ENCODE results near the gene LSM3. TPM values are rescaled to one million over a fixed set of nuclear protein-coding genes. Genes with fewer than 3 reads are reported as not detected.

LSM3 gene
- total RNA-seq, 1 donor from 2014 or later: 6.0 TPM

DNA sequence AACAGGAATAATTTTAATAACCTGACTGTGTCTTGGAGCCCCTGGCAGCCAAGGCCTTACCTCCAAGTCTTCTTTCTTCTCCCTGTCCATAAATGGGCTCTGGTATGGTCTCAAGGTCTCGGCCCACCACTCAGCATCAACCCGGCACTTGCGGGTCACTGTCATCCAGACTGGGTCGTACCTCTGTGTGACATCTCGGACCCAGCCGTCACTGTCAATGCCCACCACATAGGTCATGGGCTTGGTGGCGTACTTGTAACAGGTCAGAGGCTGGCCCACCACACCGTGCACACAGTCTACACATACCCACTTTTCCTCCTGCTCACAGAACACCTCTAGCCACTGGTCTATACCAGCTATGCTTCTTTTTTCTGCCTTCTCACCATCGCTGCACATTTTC is 20.7 kb upstream of the LSM3 start:
- DNase-seq (ENCODE audit: low read depth in 2 of 2): no peak

DNA sequence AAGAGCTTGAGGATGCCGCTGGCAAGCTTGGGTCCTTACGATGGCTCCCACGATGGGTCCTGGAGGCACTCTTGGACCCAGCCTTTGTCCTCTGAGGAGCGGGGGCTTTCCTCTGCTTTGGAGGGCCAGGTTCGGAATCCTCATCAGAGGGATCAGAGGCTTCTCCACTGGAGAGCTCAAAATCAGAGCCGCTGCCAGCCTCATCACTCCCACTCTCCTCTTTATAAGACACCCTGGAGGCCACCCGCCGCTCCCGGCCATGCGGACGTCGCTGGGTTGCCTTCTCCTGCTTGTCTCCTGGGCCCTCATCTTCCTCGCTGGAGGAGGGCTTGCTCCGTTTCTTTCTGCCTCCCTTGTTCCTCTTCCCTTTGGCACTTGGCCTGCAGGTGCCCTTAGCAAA is 20.2 kb upstream of the LSM3 start:
- no peak for DNase-seq (ENCODE audit: low read depth in 2 of 2)

DNA sequence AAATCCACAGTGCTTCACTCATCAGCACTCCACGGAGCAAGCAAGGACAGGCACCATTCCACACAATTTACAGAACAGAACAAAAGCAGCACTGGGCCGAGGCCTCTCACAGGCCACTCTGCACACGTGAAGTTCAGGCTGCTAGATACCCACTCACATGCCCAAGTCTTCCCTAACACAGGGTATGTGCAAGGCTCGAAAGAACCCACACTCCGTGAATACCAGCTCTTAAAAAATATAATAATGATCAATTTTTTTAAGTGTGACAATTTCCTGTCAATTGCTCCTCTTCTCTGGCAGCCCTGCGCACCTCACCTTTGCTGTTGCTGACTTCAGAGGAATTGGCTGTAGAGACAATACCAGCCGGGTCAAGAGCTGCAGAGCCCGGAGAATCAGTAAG is 19.2 kb upstream of the LSM3 start:
- DNase-seq (ENCODE audit: low read depth in 2 of 2): no peak

DNA sequence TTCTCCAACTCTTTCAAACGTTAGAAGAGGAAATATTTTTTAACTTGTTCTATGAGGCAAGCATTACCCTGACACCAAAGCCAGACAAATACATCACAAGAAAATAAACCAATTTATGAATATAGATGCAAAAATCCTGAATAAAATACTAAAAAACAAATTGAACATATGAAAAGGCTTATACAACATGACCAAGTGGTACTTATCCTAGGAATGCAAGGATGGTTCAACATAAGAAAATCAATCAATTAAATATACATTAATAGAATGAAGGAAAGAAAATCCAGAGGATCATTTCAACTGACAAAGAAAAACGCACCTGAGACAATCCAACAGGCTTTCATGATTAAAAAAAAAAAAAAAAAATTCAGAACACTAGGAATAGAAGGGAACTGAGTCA is 17.3 kb upstream of the LSM3 start:
- DNase-seq (ENCODE audit: low read depth in 2 of 2): no peak

DNA sequence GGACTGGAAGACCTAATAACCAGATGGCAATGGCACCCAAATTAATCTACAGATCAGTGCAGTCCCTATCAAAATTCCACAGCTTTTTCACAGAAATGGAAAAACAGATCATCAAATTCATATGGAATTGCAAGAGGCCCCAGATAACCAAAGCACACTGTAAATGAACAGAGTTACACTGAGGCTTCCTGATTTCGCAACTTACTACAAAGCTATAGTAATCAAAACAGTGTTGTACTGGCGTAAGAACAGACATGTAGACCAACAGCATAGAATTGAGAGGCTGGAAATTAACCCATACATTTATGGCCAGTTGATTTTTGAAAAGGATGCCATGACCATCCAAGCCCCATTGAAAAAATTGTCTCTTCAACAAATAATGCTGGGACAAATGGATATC is 16.4 kb upstream of the LSM3 start:
- peak in 1 of 2 donors; percentile 14 for DNase-seq (ENCODE audit: low read depth in 2 of 2)

DNA sequence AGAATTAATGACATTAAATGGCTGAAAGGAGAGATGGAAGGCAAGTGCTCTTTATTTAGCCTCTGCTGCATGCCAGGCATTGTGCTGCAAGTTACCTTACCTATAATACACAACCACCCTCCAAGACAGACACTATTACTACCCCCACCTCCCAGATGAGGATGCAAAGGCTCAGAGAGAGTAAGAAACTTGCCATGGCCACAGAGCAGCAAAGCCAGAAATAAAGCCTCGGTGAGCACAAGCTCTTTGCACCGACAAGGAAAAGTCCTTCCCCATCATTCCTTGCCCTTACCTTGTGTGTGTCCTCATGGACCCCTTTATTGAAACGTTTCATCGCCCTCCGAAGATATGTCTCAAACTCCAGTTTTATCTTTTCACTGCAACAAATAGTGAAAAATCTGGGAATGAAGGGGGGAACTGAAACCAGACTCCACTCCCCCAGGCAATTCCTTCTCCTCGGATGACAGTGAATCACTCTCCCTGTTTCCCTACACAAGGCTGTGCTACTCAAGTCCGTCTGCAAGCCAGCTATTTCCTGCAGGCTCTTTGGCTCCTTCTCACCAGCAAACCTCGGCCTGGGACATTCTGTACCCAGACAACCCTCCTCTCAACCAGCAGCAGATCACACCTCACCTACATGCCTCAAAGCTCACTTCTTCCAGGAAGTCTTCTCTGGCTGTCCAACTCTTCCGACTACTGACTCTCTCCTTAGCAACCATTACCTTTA is 11.6 kb upstream of the LSM3 start:
- DNase-seq (ENCODE audit: low read depth in 2 of 2): peak in 1 of 2 donors; percentile 71

DNA sequence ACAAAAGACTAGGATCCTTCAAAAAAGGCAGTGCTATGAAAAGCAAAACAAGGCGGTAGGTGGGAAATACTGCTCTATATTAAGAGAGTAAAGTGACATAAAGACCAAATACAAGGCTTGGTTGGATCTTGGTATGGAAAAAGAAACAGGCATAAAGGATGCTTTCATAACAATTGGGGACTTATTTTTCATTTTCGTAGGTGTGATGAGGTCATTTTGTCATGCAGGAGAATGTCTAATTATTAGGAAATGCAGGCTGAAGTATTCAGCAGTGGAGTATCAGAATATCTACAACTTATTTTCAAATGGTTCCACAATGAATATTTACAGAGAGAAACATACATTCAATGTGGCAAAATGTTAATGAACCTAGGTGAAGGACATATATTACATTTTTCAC is 9.2 kb upstream of the LSM3 start:
- no peak for DNase-seq (ENCODE audit: low read depth in 2 of 2)

DNA sequence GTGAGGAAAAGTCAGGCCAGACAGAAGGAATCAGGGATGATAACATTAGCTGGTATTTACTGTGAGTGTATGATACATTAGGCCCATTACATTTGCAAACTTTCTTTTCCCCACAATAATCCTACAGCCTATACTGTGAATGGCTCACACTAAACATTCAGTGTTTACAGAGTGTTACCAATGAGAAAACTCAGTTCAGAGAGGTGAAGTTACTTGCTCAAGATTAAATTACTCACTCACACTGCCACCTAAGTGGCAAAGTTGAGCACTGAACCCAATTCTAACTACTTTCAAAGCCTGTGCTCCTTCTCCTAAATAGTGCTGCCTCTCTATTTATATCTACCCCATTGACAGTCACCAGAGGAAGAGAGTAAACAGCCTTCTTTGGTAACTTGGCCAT is 8.7 kb upstream of the LSM3 start:
- DNase-seq (ENCODE audit: low read depth in 2 of 2): no peak

DNA sequence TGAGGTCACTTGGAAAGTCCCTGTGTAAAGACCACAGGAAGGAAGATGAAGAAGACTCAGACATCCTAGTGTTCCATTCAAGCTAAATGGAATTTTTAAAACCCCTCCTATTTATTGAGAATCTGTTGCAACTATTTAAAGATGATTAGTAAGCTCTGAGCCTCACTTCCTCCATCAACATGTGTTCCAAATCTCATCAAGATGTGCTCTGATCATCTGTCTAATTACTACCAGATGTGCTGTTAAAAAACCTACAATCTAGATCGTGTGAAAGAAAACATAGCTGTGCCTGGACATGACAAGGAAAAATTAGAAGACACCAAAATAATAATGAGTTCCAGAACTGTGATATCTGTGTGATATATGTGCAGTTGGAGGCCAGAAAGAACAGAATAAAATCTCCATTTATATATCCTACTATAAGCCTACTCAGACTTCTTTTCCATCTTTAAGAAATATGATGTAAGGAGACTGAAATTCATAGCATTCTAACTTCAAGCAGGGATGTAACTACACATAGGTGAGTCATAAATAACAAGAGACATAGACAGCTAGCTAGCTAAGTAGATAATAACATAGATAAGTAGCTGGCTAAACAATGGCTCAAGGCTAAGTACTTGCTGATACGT is 8.0 kb upstream of the LSM3 start:
- DNase-seq (ENCODE audit: low read depth in 2 of 2): peak in 1 of 2 donors; percentile 82

DNA sequence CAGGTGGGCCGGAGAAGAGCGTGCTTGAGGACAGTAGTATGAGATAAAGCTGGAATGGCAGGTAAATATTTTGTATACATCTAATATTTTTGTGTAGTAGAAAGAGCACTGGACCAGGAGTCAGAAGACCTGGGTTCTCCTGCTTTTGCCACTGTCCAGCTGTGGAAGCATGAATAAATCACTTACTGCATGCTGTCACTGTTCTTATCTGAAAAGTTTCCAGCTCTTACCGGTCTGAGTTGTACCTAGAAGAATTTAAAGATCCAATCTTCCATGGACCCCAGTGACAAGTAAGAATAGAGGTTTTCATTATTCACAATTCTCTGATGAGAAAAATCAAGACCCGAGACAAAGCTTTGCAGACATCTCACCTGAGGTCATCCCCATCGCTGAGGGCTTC is 6.1 kb upstream of the LSM3 start:
- no peak for DNase-seq (ENCODE audit: low read depth in 2 of 2)

DNA sequence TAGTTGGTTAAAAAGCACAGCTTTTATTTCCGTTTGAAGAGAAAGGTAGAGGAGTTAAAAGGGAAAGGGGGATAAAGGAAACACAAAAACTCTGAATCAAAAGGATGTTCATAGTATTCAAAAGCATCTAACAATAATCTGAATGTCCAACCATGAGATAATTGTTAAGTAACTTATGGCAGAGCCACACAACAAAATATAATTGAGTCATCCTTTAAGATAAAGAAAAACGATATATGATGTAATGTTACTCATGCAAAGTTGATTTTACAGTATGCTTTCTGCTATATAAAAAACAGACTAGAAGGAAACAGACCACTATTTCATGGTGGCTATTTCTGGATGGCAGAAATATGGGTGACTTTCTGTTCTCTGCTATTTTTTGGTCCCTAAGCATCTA is 4.1 kb upstream of the LSM3 start:
- DNase-seq (ENCODE audit: low read depth in 2 of 2): no peak

DNA sequence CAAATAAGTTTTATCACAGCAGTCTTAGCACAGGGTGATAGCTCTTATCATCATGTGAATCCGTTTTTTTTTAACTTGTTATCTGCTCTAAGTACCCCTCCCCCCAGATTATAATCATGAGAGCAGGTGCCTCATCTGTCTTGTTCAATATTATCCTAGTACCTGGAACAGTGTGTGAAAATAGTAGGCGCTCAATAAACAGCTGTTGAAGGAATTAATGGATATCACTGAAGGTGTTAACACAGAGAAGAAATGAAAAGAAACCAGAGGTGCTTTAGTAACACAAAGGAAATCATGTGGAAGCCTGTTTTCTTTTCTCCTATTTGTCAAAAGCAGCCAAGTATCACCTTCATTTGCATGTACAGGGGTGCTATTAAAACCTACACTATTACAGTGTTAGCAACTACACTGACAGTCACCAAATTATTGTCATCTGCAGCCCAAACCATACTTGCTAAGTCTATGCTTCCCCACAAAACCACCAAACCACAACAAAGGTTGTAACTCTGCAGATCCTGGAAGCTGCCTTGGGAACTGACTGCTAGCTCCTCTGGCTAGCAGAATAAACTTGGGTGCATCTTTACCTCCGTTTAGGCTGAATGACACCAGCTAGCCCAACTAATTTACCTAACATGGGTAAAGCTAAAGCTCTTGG is 3.1 kb upstream of the LSM3 start:
- DNase-seq (ENCODE audit: low read depth in 2 of 2): no peak

DNA sequence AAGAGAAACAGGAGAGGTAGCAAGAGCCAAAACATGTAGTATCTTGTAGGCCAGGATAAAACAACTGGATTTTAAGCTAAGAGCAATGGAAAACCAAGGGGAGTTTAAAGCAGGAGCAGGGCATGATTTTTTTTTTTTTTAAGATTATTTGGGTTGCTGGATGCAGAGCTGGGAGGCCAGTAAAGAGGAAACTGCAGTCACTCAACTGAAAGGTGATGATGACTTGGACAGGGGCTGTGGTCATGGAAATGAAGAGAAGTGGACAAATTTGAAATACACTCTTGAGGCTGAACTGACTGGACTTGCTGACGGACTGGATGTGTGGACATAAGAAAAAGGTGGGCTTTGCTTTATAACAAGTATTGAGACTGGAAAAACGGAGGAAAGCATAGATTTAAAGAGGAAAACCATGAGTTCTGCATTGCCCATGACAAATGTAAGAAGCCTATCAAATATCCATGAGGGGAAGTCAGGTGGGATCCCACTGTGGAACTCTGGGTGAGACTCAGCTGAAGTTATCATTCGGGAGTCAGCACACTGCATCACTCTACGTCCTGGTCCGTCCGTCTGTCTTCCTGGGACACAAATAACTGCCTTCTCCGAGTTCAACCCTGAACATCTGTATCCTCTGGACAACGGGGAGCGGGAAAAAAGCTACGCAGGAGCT is 904 bp upstream of the LSM3 start:
- peak in 1 of 2 donors; percentile 17 for DNase-seq (ENCODE audit: low read depth in 2 of 2)

DNA sequence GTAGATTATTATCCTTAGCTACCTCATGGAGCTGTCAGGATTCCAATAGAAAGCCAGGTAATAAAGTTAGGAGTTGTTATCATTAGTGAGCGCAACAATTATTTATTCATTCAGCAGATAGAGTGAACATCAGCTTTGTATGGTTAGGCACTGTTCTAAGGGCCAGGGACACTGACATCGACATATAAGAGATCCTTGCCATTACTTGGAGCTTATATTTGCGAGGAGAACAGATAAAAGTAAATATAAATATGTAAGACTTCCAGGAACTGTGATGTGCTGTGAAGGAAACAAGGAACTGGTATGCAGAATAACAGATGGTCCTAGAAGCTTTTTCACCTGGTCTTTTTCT is 473 bp downstream of the LSM3 start:
- peak in 1 of 2 donors; percentile 5 for DNase-seq (ENCODE audit: low read depth in 2 of 2)

DNA sequence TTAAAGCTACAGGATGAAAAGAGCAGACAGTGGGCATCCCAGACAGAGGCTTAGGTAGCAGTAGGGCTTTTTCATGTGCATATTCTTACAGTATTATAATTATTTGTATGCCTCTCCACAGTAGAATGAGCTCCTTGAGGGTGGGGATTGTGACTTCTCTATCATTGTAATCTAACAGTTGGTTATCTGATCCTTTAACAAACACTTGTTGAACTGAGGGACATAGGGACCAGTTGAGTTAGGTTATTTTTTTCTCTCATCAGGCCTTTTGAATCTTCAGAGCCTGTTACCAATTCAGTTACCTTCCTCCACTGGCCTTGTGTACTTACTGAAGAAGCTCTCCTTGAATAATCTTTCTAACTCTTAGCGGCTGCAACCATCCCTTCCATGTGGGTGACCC is 1.2 kb downstream of the LSM3 start:
- no peak for DNase-seq (ENCODE audit: low read depth in 2 of 2)

DNA sequence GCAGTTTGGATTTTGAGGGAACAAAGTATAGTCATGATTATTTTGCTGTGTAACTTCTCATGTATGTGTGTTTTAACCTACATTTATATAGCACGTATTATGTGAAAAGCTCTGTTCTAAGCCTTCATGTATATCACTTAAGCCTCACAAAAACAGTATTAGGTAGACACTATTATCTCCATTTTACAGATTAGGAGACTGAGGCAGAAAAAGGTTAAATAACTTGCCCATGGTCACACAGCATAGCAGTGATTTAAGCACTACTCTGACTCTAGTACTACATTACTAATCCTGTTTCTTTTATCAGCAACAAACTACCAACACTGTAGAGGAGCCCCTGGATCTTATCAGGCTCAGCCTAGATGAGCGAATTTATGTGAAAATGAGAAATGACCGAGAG is 2.6 kb downstream of the LSM3 start:
- DNase-seq (ENCODE audit: low read depth in 2 of 2): no peak

DNA sequence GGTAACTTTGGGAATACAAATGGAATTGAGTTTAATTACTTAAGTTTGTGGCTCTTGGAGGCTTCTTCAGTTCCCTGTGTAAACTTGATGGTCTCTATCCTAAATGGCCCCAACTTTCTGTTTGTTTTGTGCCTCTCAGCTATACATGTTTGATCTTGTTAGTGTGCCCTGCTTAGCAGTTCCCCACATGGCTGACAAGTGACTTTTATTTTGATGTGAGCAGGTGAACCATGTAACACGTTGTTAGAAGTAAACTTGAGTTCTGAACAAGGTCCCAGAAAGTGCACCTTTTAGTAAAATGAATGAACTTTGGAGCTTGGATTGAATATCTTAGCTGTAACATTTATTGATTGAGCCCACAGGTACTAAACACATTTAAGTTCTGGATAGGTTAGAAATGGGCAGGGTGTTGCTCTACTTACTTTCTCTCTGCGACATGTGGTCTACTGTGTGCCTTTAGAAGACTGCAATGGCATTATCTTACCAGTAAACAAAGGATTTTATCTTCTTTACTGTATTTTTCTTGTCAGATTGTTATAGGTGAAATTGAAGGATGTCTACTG is 4.5 kb downstream of the LSM3 start:
- DNase-seq (ENCODE audit: low read depth in 2 of 2): no peak

DNA sequence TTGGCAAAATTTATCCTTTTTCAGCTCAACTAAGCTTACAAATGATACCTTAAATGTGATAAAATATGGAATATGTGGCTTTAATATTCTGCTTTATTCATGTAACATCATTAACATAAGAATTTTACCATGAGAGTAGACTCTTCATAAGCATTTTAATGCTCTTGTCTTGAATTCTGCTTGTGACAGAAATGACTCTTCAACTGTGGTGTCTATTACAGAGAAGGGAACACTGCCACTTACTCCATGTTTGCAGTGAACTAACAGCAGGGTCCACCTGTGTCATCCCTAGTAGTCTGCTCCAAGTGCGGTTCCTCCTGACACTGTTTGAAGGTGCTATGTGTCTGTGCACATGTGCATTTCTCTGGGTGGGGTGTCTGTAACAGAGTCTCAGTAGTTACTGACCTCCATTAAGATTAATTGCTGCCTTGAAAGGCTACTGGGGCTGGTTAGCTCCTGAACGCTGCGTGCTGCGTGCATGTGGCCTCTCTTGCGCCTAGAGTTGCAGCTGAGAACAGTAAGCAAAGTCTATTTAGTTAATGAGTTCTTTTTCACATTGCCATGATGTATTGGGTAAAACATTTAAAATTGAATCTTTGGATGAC is 8.3 kb downstream of the LSM3 start:
- no peak for DNase-seq (ENCODE audit: low read depth in 2 of 2)

DNA sequence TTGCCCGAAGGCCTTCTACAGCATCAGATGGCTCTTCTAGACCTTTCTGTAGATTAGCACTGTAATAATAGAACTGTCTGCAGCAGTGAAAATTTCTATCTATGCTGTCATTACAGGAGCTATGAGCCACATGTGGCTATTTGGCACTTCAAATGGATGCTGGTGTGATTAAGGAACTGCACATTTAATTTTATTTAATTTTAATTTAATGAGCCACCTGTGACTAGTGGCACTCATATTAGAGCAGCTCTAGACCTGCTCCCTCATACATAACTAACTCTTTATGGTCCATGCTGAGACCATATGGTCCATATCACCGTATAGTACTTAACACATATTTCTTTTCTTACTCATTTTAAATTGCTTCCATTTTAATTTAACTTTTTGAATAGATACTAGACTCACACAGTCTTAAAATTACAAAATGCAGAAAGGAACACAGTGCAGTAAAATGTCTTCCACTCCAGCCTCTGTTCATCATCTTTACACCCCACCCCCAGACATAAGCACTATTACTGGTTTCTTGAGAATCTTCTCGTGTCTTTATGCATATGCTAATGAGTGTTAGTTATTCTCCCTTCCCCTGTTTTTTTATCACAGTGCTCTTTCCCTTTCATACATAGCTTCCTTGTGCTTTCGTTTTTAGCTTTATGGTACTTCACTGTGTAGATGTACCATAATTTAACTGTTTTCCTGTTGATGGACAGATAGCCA is 9.6 kb downstream of the LSM3 start:
- no peak for DNase-seq (ENCODE audit: low read depth in 2 of 2)

DNA sequence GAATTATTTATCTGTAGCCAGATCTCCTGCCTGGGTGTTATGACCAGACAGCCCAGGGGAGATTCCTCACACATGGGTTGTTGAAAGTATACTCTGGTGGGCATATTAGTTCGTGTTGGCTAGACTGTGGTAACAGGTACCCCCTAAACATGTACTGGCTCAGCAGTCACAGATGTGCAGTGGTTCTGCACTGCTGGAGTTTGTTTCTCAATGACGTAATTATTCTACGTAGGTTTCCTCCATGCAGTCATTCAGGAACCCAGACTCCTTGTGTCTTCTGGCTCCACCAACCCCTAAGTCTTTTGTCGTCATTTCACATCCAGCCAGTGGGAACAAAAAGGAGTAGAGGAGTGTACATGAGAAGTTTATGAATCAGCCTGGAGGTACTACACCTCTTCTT is 16.2 kb downstream of the LSM3 start:
- no peak for DNase-seq (ENCODE audit: low read depth in 2 of 2)

DNA sequence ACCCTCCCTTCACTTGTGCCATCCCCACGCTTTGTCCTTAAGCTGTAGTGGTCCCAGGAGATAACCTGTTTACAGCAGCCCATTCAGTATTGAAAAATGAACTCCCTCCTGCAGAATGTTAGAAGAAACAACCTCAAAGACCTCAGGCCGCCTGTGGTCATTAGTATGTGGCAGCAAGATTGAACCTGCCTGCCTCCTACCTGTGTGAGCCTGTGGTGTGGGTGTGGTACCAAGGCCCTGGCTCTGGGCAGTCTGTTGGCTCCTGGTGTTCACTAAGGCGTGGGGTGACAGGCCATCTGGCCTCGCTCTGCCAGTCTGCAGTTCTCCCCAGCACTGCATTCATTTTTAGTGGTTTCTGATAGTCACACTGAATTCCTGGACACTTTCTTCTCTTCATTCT is 21.0 kb downstream of the LSM3 start:
- DNase-seq (ENCODE audit: low read depth in 2 of 2): no peak
